H9 (cell line): ENCODE measurements around the gene C17orf113. TPM values are rescaled to one million over a fixed set of nuclear protein-coding genes. Genes with fewer than 3 reads are reported as not detected.
A peak's percentile ranks its signal among the peaks of the same experiment; 100 is the strongest.

Experiments used
- DNase-seq: peaks from one replicate; pipeline ENCODE4 v3.0.0-alpha.2; 2017
- H2AFZ ChIP-seq: one replicate; pipeline ENCODE4 v1.6.1; 2013; ENCODE audit warnings: mild to moderate bottlenecking, low read length, control low read depth, moderate library complexity
- H2AK5ac ChIP-seq: 2 replicates; pipeline ENCODE4 v1.6.1; 2013; ENCODE audit warnings: low read length, control low read depth, mixed read lengths; ENCODE audit not compliant: insufficient read length
- H2BK120ac ChIP-seq: one replicate; pipeline ENCODE4 v1.6.1; 2013; ENCODE audit warnings: low read depth, mild to moderate bottlenecking, low read length, control low read depth, inconsistent platforms; ENCODE audit not compliant: poor library complexity, severe bottlenecking
- H2BK12ac ChIP-seq: 2 replicates; pipeline ENCODE4 v1.6.1; 2013; ENCODE audit warnings: low read length, control low read depth, mixed read lengths, low read depth; ENCODE audit not compliant: insufficient read length
- H2BK15ac ChIP-seq: 2 replicates; pipeline ENCODE4 v1.6.1; 2013; ENCODE audit warnings: low read depth, low read length, control low read depth
- H2BK20ac ChIP-seq: one replicate; pipeline ENCODE4 v1.6.1; 2013; ENCODE audit warnings: low read depth, mild to moderate bottlenecking, low read length, control low read depth, inconsistent platforms; ENCODE audit not compliant: poor library complexity, severe bottlenecking
- H2BK5ac ChIP-seq: 2 replicates; pipeline ENCODE4 v1.6.1; 2013; ENCODE audit warnings: low read length, control low read depth, mixed read lengths; ENCODE audit not compliant: insufficient read length
- H3K14ac ChIP-seq: 2 replicates; pipeline ENCODE4 v1.6.1; 2013; ENCODE audit warnings: low read length, control low read depth; ENCODE audit not compliant: insufficient read depth
- H3K18ac ChIP-seq: 2 replicates; pipeline ENCODE4 v1.6.1; 2013; ENCODE audit warnings: low read depth, mild to moderate bottlenecking, mixed read lengths, low read length, control low read depth; ENCODE audit not compliant: insufficient read length
- H3K23ac ChIP-seq: 2 replicates; pipeline ENCODE4 v1.6.1; 2013; ENCODE audit warnings: low read length, control low read depth, mixed read lengths, low read depth; ENCODE audit not compliant: insufficient read length
- H3K23me2 ChIP-seq: 2 replicates; pipeline ENCODE4 v1.6.1; 2013; ENCODE audit warnings: low read depth, mild to moderate bottlenecking, mixed read lengths, low read length, control low read depth; ENCODE audit not compliant: insufficient read length, poor library complexity, severe bottlenecking
- H3K27ac ChIP-seq: 2 replicates; pipeline ENCODE4 v1.5.1; 2013; ENCODE audit warnings: low read length, control low read depth, mixed read lengths, low read depth; ENCODE audit not compliant: insufficient read length
- H3K27me3 ChIP-seq: 2 replicates; pipeline ENCODE4 v1.6.1; 2013; ENCODE audit warnings: low read length, control low read depth, inconsistent platforms; ENCODE audit not compliant: insufficient read depth
- H3K4ac ChIP-seq: 2 replicates; pipeline ENCODE4 v1.6.1; 2013; ENCODE audit warnings: low read depth, mild to moderate bottlenecking, control low read depth, inconsistent platforms, low read length, moderate library complexity
- H3K4me1 ChIP-seq: 2 replicates; pipeline ENCODE4 v1.6.1; 2013; ENCODE audit warnings: low read length, control low read depth, inconsistent platforms; ENCODE audit not compliant: insufficient read depth
- H3K4me2 ChIP-seq: 2 replicates; pipeline ENCODE4 v1.6.1; 2013; ENCODE audit warnings: low read length, control low read depth, mixed read lengths; ENCODE audit not compliant: insufficient read length, insufficient read depth
- H3K56ac ChIP-seq: 2 replicates; pipeline ENCODE4 v1.6.1; 2013; ENCODE audit warnings: low read depth, mild to moderate bottlenecking, mixed read lengths, low read length, control low read depth; ENCODE audit not compliant: insufficient read length
- H3K79me1 ChIP-seq: 2 replicates; pipeline ENCODE4 v1.6.1; 2013; ENCODE audit warnings: low read depth, mild to moderate bottlenecking, moderate library complexity, low read length, control low read depth, inconsistent platforms; ENCODE audit not compliant: insufficient read depth, poor library complexity, severe bottlenecking
- H3K79me2 ChIP-seq: 2 replicates; pipeline ENCODE4 v1.6.1; 2013; ENCODE audit warnings: low read length, control low read depth, inconsistent platforms; ENCODE audit not compliant: insufficient read depth
- H3K9ac ChIP-seq: 2 replicates; pipeline ENCODE4 v1.6.1; 2013; ENCODE audit warnings: low read length, control low read depth, mixed read lengths; ENCODE audit not compliant: insufficient read length; ENCODE audit errors: extremely low read depth
- H3K9me3 ChIP-seq: one replicate; pipeline ENCODE4 v1.6.1; 2013; ENCODE audit warnings: low read depth, low read length, inconsistent platforms; ENCODE audit not compliant: control insufficient read depth
- H3T11ph ChIP-seq: one replicate; pipeline ENCODE4 v1.6.1; 2013; ENCODE audit warnings: mild to moderate bottlenecking, low read length, control low read depth, inconsistent platforms
- H4K20me1 ChIP-seq: one replicate; pipeline ENCODE4 v1.6.1; 2013; ENCODE audit not compliant: control insufficient read depth, insufficient read length, insufficient read depth
- H4K5ac ChIP-seq: 2 replicates; pipeline ENCODE4 v1.6.1; 2013; ENCODE audit warnings: low read depth, mild to moderate bottlenecking, mixed read lengths, low read length, control low read depth; ENCODE audit not compliant: insufficient read length
- H4K8ac ChIP-seq: replicated peaks from 2 replicates; pipeline ENCODE4 v1.6.1; 2013; ENCODE audit warnings: low read length, control low read depth, mixed read lengths, low read depth; ENCODE audit not compliant: insufficient read length
- H4K91ac ChIP-seq: 2 replicates; pipeline ENCODE4 v1.6.1; 2013; ENCODE audit warnings: low read depth, mild to moderate bottlenecking, moderate library complexity, mixed read lengths, low read length, control low read depth; ENCODE audit not compliant: insufficient read length
- H3K27ac Mint-ChIP-seq, 3 experiments: 2 replicates in 2 of 3; 3 replicates in 1 of 3; pipeline ENCODE4 v1.8.0; 2020 to 2021; ENCODE audit warnings: mixed read lengths in 3 of 3, mild to moderate bottlenecking in 1 of 3, moderate library complexity in 1 of 3
- H3K27me3 Mint-ChIP-seq: 2 replicates; pipeline ENCODE4 v1.8.0; 2021; ENCODE audit warnings: low read depth, mild to moderate bottlenecking, moderate library complexity, mixed read lengths
- H3K36me3 Mint-ChIP-seq, 3 experiments: 2 replicates in 2 of 3; 3 replicates in 1 of 3; pipeline ENCODE4 v1.8.0; 2020 to 2021; ENCODE audit warnings: low read depth in 3 of 3, mixed read lengths in 3 of 3; ENCODE audit not compliant: insufficient read depth in 1 of 3
- H3K4me1 Mint-ChIP-seq, 2 experiments: 2 replicates each; pipeline ENCODE4 v1.8.0; 2020; ENCODE audit warnings: mixed read lengths in 2 of 2
- H3K4me3 Mint-ChIP-seq, 2 experiments: 2 replicates in 1 of 2; 3 replicates in 1 of 2; pipeline ENCODE4 v1.8.0; 2020 to 2021; ENCODE audit warnings: mild to moderate bottlenecking in 2 of 2, mixed read lengths in 2 of 2, moderate library complexity in 1 of 2
- H3K9me3 Mint-ChIP-seq, 2 experiments: 2 replicates in 1 of 2; 3 replicates in 1 of 2; pipeline ENCODE4 v1.8.0; 2020; ENCODE audit warnings: mild to moderate bottlenecking in 2 of 2, mixed read lengths in 2 of 2, moderate library complexity in 1 of 2
- WGBS: extraction: QIAGEN DNeasy Blood & Tissue Kit; methylation state at CpG from one replicate; pipeline ENCODE4 v1.1.7; 2013; ENCODE audit warnings: missing lambda C conversion rate, low lambda C conversion rate, mixed read lengths; ENCODE audit not compliant: insufficient read length; ENCODE audit errors: extremely low coverage; 5-methylcytosine and 5-hydroxymethylcytosine counted together
- total RNA-seq: library from RNA; stranded (reverse); gene quantifications from 2 replicates; pipeline ENCODE4 v1.2.1, GENCODE V29; 2021
- TF ChIP-seq, protein P1 (sequence below): fragments of 200-600 bp; sonication (generic); conservative IDR thresholded peaks from 3 replicates; pipeline ENCODE4 v1.8.0; 2021; ENCODE audit warnings: antibody characterized with exemption, mild to moderate bottlenecking

Gene C17orf113
- total RNA-seq, 1 experiment from 2014 or later: 1.0 TPM

DNA sequence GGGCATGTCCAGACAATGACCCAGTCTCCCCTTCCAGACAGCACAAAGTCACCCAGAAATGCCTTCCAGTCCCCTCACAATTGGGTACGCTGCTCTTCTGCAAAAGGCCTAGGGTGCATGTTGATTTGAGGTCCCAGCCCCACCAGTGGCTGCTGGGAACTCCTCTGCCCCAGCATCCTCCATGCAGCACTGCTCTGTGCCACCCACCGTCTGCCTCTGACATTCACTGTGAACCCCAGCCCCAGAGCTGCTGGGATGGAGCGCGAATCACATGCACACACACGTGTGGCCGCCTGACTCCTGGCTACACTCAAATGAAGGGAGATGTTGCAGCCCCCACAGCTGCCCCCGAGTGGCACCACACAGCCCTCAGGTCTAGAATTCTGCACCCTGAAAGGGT, 1.2 kb upstream of the C17orf113 start:
- no CpG with 5 or more reads among the region's 7 CpGs for WGBS
- H3K23me2 ChIP-seq: peaks cover 9% of the 10 kb centered on the region
- Mint-ChIP-seq H3K27me3 (peaks cover 33% of the 10 kb centered on the region), H3K4me1 (peaks cover 49 to 61% of the 10 kb centered on the region in 2 experiments), H3K36me3 (no peaks in the 10 kb centered on the region; a peak in 1 of 7 replicates), H3K9me3 (no peaks in the 10 kb centered on the region), H3K4me3 (peak overlapping the region; percentile 22 to 86), H3K27ac (no peak overlapping the region)
- H3K56ac ChIP-seq: no peak overlapping the region
- H2BK15ac ChIP-seq: no peak overlapping the region
- H4K8ac ChIP-seq: no peak overlapping the region
- no peaks in the 10 kb centered on the region for H3K9me3 ChIP-seq
- no peak overlapping the region for H2BK5ac ChIP-seq
- no peak overlapping the region for H2BK120ac ChIP-seq
- TF ChIP-seq, protein P1, sequence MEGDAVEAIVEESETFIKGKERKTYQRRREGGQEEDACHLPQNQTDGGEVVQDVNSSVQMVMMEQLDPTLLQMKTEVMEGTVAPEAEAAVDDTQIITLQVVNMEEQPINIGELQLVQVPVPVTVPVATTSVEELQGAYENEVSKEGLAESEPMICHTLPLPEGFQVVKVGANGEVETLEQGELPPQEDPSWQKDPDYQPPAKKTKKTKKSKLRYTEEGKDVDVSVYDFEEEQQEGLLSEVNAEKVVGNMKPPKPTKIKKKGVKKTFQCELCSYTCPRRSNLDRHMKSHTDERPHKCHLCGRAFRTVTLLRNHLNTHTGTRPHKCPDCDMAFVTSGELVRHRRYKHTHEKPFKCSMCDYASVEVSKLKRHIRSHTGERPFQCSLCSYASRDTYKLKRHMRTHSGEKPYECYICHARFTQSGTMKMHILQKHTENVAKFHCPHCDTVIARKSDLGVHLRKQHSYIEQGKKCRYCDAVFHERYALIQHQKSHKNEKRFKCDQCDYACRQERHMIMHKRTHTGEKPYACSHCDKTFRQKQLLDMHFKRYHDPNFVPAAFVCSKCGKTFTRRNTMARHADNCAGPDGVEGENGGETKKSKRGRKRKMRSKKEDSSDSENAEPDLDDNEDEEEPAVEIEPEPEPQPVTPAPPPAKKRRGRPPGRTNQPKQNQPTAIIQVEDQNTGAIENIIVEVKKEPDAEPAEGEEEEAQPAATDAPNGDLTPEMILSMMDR: no peak
- no peak overlapping the region for H3K27ac ChIP-seq
- peak; percentile 36 for DNase-seq
- no peaks in the 10 kb centered on the region for H3K79me1 ChIP-seq
- no peaks in the 10 kb centered on the region for H4K20me1 ChIP-seq
- no peaks in the 10 kb centered on the region for H3K27me3 ChIP-seq
- no peak overlapping the region for H3K18ac ChIP-seq
- no peak overlapping the region for H3K4ac ChIP-seq
- H3K23ac ChIP-seq: no peak overlapping the region
- H2BK12ac ChIP-seq: no peak overlapping the region
- H4K5ac ChIP-seq: no peak overlapping the region
- H2BK20ac ChIP-seq: no peak overlapping the region
- H3K14ac ChIP-seq: no peak overlapping the region
- H3K4me2 ChIP-seq: no peak overlapping the region
- H2AFZ ChIP-seq: no peak overlapping the region
- H3K9ac ChIP-seq: no peak overlapping the region
- no peak overlapping the region for H4K91ac ChIP-seq
- H2AK5ac ChIP-seq: no peak overlapping the region
- peaks cover 9% of the 10 kb centered on the region; the same call in 1 of the 2 replicates for H3K4me1 ChIP-seq
- H3K79me2 ChIP-seq: no peaks in the 10 kb centered on the region
- no peak overlapping the region for H3T11ph ChIP-seq
